ENCODE data around the gene ARID4B.

GRCh38 chr1:235302143-235302542, 25.8 kb downstream of the ARID4B start:
- TF ChIP-seq ZNF785 (tag by site-specific recombination; IDR thresholded peaks at IDR 0.05) = no peak
- no peak for TF ChIP-seq CTCF (tag by site-specific recombination; IDR thresholded peaks at IDR 0.05)
- TF ChIP-seq BCL6B (tag by site-specific recombination; IDR thresholded peaks at IDR 0.05) = no peak
